Neural crest cell (in vitro differentiated cells): ENCODE data around the gene VPS13D. TPM values are rescaled to one million over a fixed set of nuclear protein-coding genes. Genes with fewer than 3 reads are reported as not detected.

Experiments
- DNase-seq: peaks from one replicate; pipeline ENCODE4 v3.0.0; 2021; ENCODE audit warnings: low read depth, mixed read lengths, low spot score
- H3K27ac Mint-ChIP-seq: one replicate; pipeline ENCODE4 v1.8.0; 2021; ENCODE audit warnings: mild to moderate bottlenecking, mixed read lengths; ENCODE audit not compliant: unreplicated experiment
- H3K27me3 Mint-ChIP-seq: 2 replicates; pipeline ENCODE4 v1.8.0; 2021; ENCODE audit warnings: low read depth, mild to moderate bottlenecking, mixed read lengths
- H3K36me3 Mint-ChIP-seq: 2 replicates; pipeline ENCODE4 v1.8.0; 2021; ENCODE audit warnings: low read depth, mild to moderate bottlenecking, mixed read lengths
- H3K4me1 Mint-ChIP-seq: 2 replicates; pipeline ENCODE4 v1.8.0; 2021; ENCODE audit warnings: mixed read lengths
- H3K4me3 Mint-ChIP-seq: one replicate; pipeline ENCODE4 v1.8.0; 2021; ENCODE audit warnings: mild to moderate bottlenecking, mixed read lengths
- H3K9me3 Mint-ChIP-seq: 2 replicates; pipeline ENCODE4 v1.8.0; 2021; ENCODE audit warnings: mixed read lengths
- CTCF ChIP-seq: fragments of 200-600 bp; sonication (generic); conservative IDR thresholded peaks from 2 replicates; pipeline ENCODE4 v1.5.0; 2021; ENCODE audit warnings: antibody characterized with exemption, mild to moderate bottlenecking
- total RNA-seq: library from RNA; stranded (reverse); gene quantifications from 2 replicates; pipeline ENCODE4 v1.2.1, GENCODE V29; 2021

Gene VPS13D
- total RNA-seq, 1 donor from 2014 or later: 24.5 TPM

- Mint-ChIP-seq H3K4me1 (peaks cover 16% of the 10 kb centered on the region), H3K27me3 (no peaks in the 10 kb centered on the region), H3K4me3 (no peak overlapping the region), H3K9me3 (no peaks in the 10 kb centered on the region), H3K36me3 (peaks cover 5% of the 10 kb centered on the region), H3K27ac (no peak overlapping the region)
- TF ChIP-seq CTCF: no peak
- DNase-seq: no peak
These were observed 282.0 kb downstream of the VPS13D start for GRCh38 chr1:12511516-12512468.

- Mint-ChIP-seq H3K4me1 (peaks cover 16% of the 10 kb centered on the region), H3K9me3 (no peaks in the 10 kb centered on the region), H3K36me3 (peaks cover 5% of the 10 kb centered on the region), H3K27ac (no peak overlapping the region), H3K4me3 (no peak overlapping the region), H3K27me3 (no peaks in the 10 kb centered on the region)
- TF ChIP-seq CTCF: no peak
- no peak for DNase-seq
These were observed 283.4 kb downstream of the VPS13D start for GRCh38 chr1:12513181-12513580.

GRCh38 chr1:12514590-12514989, 284.8 kb downstream of the VPS13D start:
- DNase-seq: no peak
- no peaks in the 10 kb centered on the region for H3K27me3 Mint-ChIP-seq
- no peaks in the 10 kb centered on the region for H3K9me3 Mint-ChIP-seq
- H3K4me3 Mint-ChIP-seq: no peak overlapping the region
- H3K27ac Mint-ChIP-seq: no peak overlapping the region
- H3K4me1 Mint-ChIP-seq: peaks cover 12% of the 10 kb centered on the region
- peaks cover 3% of the 10 kb centered on the region for H3K36me3 Mint-ChIP-seq
- no peak for TF ChIP-seq CTCF

GRCh38 chr1:12515234-12515633, 285.4 kb downstream of the VPS13D start:
- no peak for DNase-seq
- Mint-ChIP-seq H3K9me3 (no peaks in the 10 kb centered on the region), H3K27me3 (no peaks in the 10 kb centered on the region), H3K36me3 (peaks cover 3% of the 10 kb centered on the region), H3K27ac (no peak overlapping the region), H3K4me1 (peaks cover 6% of the 10 kb centered on the region), H3K4me3 (no peak overlapping the region)
- no peak for TF ChIP-seq CTCF

GRCh38 chr1:12516741-12517140, 286.9 kb downstream of the VPS13D start:
- Mint-ChIP-seq H3K27me3 (no peaks in the 10 kb centered on the region), H3K9me3 (no peaks in the 10 kb centered on the region), H3K36me3 (peaks cover 3% of the 10 kb centered on the region)

More at GRCh38 chr1:12516741-12517140, 286.9 kb downstream of the VPS13D start:
- DNase-seq: no peak
- no peak overlapping the region for H3K27ac Mint-ChIP-seq
- H3K4me1 Mint-ChIP-seq: no peaks in the 10 kb centered on the region
- no peak overlapping the region for H3K4me3 Mint-ChIP-seq
- TF ChIP-seq CTCF: no peak
